ENCODE results near the gene KRTAP10-8. TPM values are rescaled to one million over a fixed set of nuclear protein-coding genes. Genes with fewer than 3 reads are reported as not detected.
"Not testable (repeated sequence)": the region's sequence is repeated elsewhere in the genome, so short reads cannot be mapped to it uniquely, and the experiment has no call there.

Gene KRTAP10-8
- polyA plus RNA-seq, 6 donors from 2014 or later = not detected

- Mint-ChIP-seq H3K9me3 (peaks cover 18 to 47% (median 33%) of the 10 kb centered on the region in 7 donors), H3K4me1 (peaks cover 12 to 20% (median 13%) of the 10 kb centered on the region in 3 donors), H3K4me3 (peak overlapping the region in 7 of 8 donors; percentile 21 to 76 (median 51)), H3K27ac (peak overlapping the region in 5 of 6 donors; percentile 65 to 88 (median 76)), H3K27me3 (peaks cover 14 to 36% (median 24%) of the 10 kb centered on the region in 3 donors), H3K36me3 (peaks cover 31 to 46% of the 10 kb centered on the region in 2 donors)
- ATAC-seq (ENCODE audit: low read depth in 2 of 2) (peak; percentile 70 to 76), DNase-seq (no peak)
Observed at GRCh38 chr21:44618909-44619308, 7.0 kb downstream of the KRTAP10-8 start.

- no peak for ATAC-seq (ENCODE audit: low read depth in 2 of 2)
- Mint-ChIP-seq H3K27me3 (peaks cover 10 to 38% (median 28%) of the 10 kb centered on the region in 3 donors), H3K9me3 (peaks cover 24 to 57% (median 42%) of the 10 kb centered on the region in 7 donors), H3K4me1 (peaks cover 12 to 20% (median 13%) of the 10 kb centered on the region in 3 donors), H3K27ac (no peak overlapping the region), H3K4me3 (peak overlapping the region in 1 of 8 donors; percentile 17), H3K36me3 (peaks cover 34 to 56% of the 10 kb centered on the region in 2 donors)
- DNase-seq = no peak
Observed at GRCh38 chr21:44619886-44620285, 8.0 kb downstream of the KRTAP10-8 start.

GRCh38 chr21:44623575-44623974 is 11.7 kb downstream of the KRTAP10-8 start:
- Mint-ChIP-seq H3K4me1 (peaks cover 7 to 14% (median 10%) of the 10 kb centered on the region in 3 donors), H3K36me3 (peaks cover 34 to 57% of the 10 kb centered on the region in 2 donors), H3K4me3 (no peak overlapping the region), H3K27ac (no peak overlapping the region), H3K27me3 (peaks cover 10 to 38% (median 34%) of the 10 kb centered on the region in 3 donors), H3K9me3 (peaks cover 24 to 58% (median 44%) of the 10 kb centered on the region in 7 donors)
- DNase-seq (no peak), ATAC-seq (ENCODE audit: low read depth in 2 of 2) (no peak)

GRCh38 chr21:44625756-44626155 is 13.9 kb downstream of the KRTAP10-8 start:
- peaks cover 10 to 13% (median 13%) of the 10 kb centered on the region in 3 donors for H3K4me1 Mint-ChIP-seq
- no peak for DNase-seq
- no peak overlapping the region for H3K27ac Mint-ChIP-seq
- H3K9me3 Mint-ChIP-seq = peaks cover 25 to 45% (median 37%) of the 10 kb centered on the region in 7 donors
- H3K4me3 Mint-ChIP-seq = no peak overlapping the region
- peaks cover 20 to 47% of the 10 kb centered on the region in 2 donors for H3K36me3 Mint-ChIP-seq
- peaks cover 10 to 38% (median 34%) of the 10 kb centered on the region in 3 donors for H3K27me3 Mint-ChIP-seq
- ATAC-seq (ENCODE audit: low read depth in 2 of 2) = no peak

- no peak for DNase-seq
- H3K4me3 Mint-ChIP-seq = peak overlapping the region in 1 of 8 donors; percentile 79
- peaks cover 30 to 50% (median 41%) of the 10 kb centered on the region in 7 donors for H3K9me3 Mint-ChIP-seq
Observed at GRCh38 chr21:44626262-44626661, 14.4 kb downstream of the KRTAP10-8 start.

GRCh38 chr21:44626673-44627143 is 14.8 kb downstream of the KRTAP10-8 start, which contains the start of gene KRTAP10-9:
Gene KRTAP10-9 (plus strand): TSS chr21:44627093. CDS start chr21:44627172, 79 bp downstream.
- Mint-ChIP-seq H3K27ac (peak within 1 kb of the TSS in 1 of 6 donors; percentile 76), H3K9me3 (peaks cover 33 to 54% (median 45%) of the 10 kb centered on the region in 7 donors), H3K36me3 (peaks cover 27 to 54% of the 10 kb centered on the region in 2 donors), H3K4me1 (peaks cover 10 to 16% (median 15%) of the 10 kb centered on the region in 3 donors), H3K27me3 (peaks cover 10 to 38% (median 34%) of the 10 kb centered on the region in 3 donors), H3K4me3 (peak within 1 kb of the TSS in 1 of 8 donors; percentile 79)
- DNase-seq (no peak), ATAC-seq (ENCODE audit: low read depth in 2 of 2) (no peak)

More at GRCh38 chr21:44626262-44626661, 14.4 kb downstream of the KRTAP10-8 start:
- ATAC-seq (ENCODE audit: low read depth in 2 of 2) = no peak
- peaks cover 10 to 16% (median 15%) of the 10 kb centered on the region in 3 donors for H3K4me1 Mint-ChIP-seq
- H3K36me3 Mint-ChIP-seq = peaks cover 23 to 50% of the 10 kb centered on the region in 2 donors
- H3K27ac Mint-ChIP-seq = no peak overlapping the region
- peaks cover 10 to 38% (median 34%) of the 10 kb centered on the region in 3 donors for H3K27me3 Mint-ChIP-seq

- Mint-ChIP-seq H3K27ac (peak overlapping the region in 1 of 6 donors; percentile 76), H3K9me3 (peaks cover 34 to 60% (median 50%) of the 10 kb centered on the region in 7 donors), H3K4me1 (peaks cover 10 to 16% (median 15%) of the 10 kb centered on the region in 3 donors), H3K36me3 (peaks cover 32 to 55% of the 10 kb centered on the region in 2 donors), H3K27me3 (peaks cover 9 to 34% (median 34%) of the 10 kb centered on the region in 3 donors)
- H3K4me3 Mint-ChIP-seq; ATAC-seq (ENCODE audit: low read depth in 2 of 2); DNase-seq: not testable (repeated sequence)
Observed at GRCh38 chr21:44627181-44627822, 15.4 kb downstream of the KRTAP10-8 start.

- H3K27ac Mint-ChIP-seq; DNase-seq; ATAC-seq (ENCODE audit: low read depth in 2 of 2); H3K4me3 Mint-ChIP-seq: not testable (repeated sequence)
- peaks cover 10 to 16% (median 15%) of the 10 kb centered on the region in 3 donors for H3K4me1 Mint-ChIP-seq
- H3K36me3 Mint-ChIP-seq = peaks cover 27 to 51% of the 10 kb centered on the region in 2 donors
- H3K9me3 Mint-ChIP-seq = peaks cover 33 to 59% (median 49%) of the 10 kb centered on the region in 7 donors
- peaks cover 7 to 34% (median 29%) of the 10 kb centered on the region in 3 donors for H3K27me3 Mint-ChIP-seq
Observed at GRCh38 chr21:44627831-44628233, 16.0 kb downstream of the KRTAP10-8 start.

- peaks cover 0 to 29% (median 19%) of the 10 kb centered on the region in 3 donors for H3K27me3 Mint-ChIP-seq
- peaks cover 30 to 40% of the 10 kb centered on the region in 2 donors for H3K36me3 Mint-ChIP-seq
- peaks cover 10 to 16% (median 15%) of the 10 kb centered on the region in 3 donors for H3K4me1 Mint-ChIP-seq
- no peak overlapping the region for H3K27ac Mint-ChIP-seq
- H3K9me3 Mint-ChIP-seq = peaks cover 31 to 57% (median 44%) of the 10 kb centered on the region in 7 donors
- ATAC-seq (ENCODE audit: low read depth in 2 of 2) (no peak), DNase-seq (no peak)
- no peak overlapping the region for H3K4me3 Mint-ChIP-seq
Observed at GRCh38 chr21:44628707-44629391, 17.0 kb downstream of the KRTAP10-8 start.

- no peak overlapping the region for H3K4me3 Mint-ChIP-seq
Observed at GRCh38 chr21:44630440-44630839, 18.6 kb downstream of the KRTAP10-8 start.

GRCh38 chr21:44632067-44632466 is 20.2 kb downstream of the KRTAP10-8 start:
- Mint-ChIP-seq H3K9me3 (peaks cover 22 to 49% (median 36%) of the 10 kb centered on the region in 7 donors), H3K27me3 (peaks cover 18 to 27% (median 22%) of the 10 kb centered on the region in 3 donors), H3K36me3 (peaks cover 26 to 37% of the 10 kb centered on the region in 2 donors), H3K4me1 (peaks cover 10 to 16% (median 15%) of the 10 kb centered on the region in 3 donors), H3K27ac (no peak overlapping the region), H3K4me3 (no peak overlapping the region)
- ATAC-seq (ENCODE audit: low read depth in 2 of 2) (no peak), DNase-seq (no peak)

More at GRCh38 chr21:44630440-44630839, 18.6 kb downstream of the KRTAP10-8 start:
- ATAC-seq (ENCODE audit: low read depth in 2 of 2) = no peak
- Mint-ChIP-seq H3K27ac (peak overlapping the region in 1 of 6 donors; percentile 72), H3K4me1 (peaks cover 10 to 16% (median 15%) of the 10 kb centered on the region in 3 donors), H3K36me3 (peaks cover 26 to 37% of the 10 kb centered on the region in 2 donors), H3K27me3 (peaks cover 6 to 26% (median 17%) of the 10 kb centered on the region in 3 donors), H3K9me3 (peaks cover 25 to 52% (median 34%) of the 10 kb centered on the region in 7 donors)
- DNase-seq = no peak

- Mint-ChIP-seq H3K36me3 (peaks cover 23 to 26% of the 10 kb centered on the region in 2 donors), H3K4me1 (no peaks in the 10 kb centered on the region), H3K4me3 (no peak overlapping the region), H3K9me3 (peaks cover 15 to 51% (median 30%) of the 10 kb centered on the region in 7 donors), H3K27ac (no peak overlapping the region), H3K27me3 (peaks cover 31 to 54% (median 49%) of the 10 kb centered on the region in 3 donors)
- ATAC-seq (ENCODE audit: low read depth in 2 of 2) (no peak), DNase-seq (no peak)
Observed at GRCh38 chr21:44636209-44637017, 24.5 kb downstream of the KRTAP10-8 start.
